ENCODE measurements around the gene DAP.

DAP gene

GRCh38 chr5:10709933-10710332 is 51.1 kb downstream of the DAP start:
- no peak for DNase-seq (ENCODE audit: low read depth)

GRCh38 chr5:10709409-10709808 is 51.6 kb downstream of the DAP start:
- no peak for DNase-seq (ENCODE audit: low read depth)

- no peak for DNase-seq (ENCODE audit: low read depth)
These were observed 52.7 kb downstream of the DAP start for GRCh38 chr5:10708189-10708944.

GRCh38 chr5:10707198-10708142 is 53.6 kb downstream of the DAP start:
- no peak for DNase-seq (ENCODE audit: low read depth)

GRCh38 chr5:10706326-10706725 is 54.7 kb downstream of the DAP start:
- DNase-seq (ENCODE audit: low read depth) = no peak

- no peak for DNase-seq (ENCODE audit: low read depth)
These were observed 55.3 kb downstream of the DAP start for GRCh38 chr5:10705747-10706146.

- DNase-seq (ENCODE audit: low read depth) = no peak
These were observed 55.9 kb downstream of the DAP start for GRCh38 chr5:10704949-10705621.

GRCh38 chr5:10703676-10704075 is 57.4 kb downstream of the DAP start:
- no peak for DNase-seq (ENCODE audit: low read depth)

- no peak for DNase-seq (ENCODE audit: low read depth)
These were observed 58.0 kb downstream of the DAP start for GRCh38 chr5:10702911-10703491.

GRCh38 chr5:10702040-10702629 is 58.9 kb downstream of the DAP start:
- peak; percentile 97 for DNase-seq (ENCODE audit: low read depth)

- DNase-seq (ENCODE audit: low read depth) = no peak
These were observed 59.4 kb downstream of the DAP start for GRCh38 chr5:10701567-10702039.

- DNase-seq (ENCODE audit: low read depth) = no peak
These were observed 60.5 kb downstream of the DAP start for GRCh38 chr5:10700516-10700915.

- DNase-seq (ENCODE audit: low read depth) = no peak
These were observed 61.0 kb downstream of the DAP start for GRCh38 chr5:10699987-10700386.

GRCh38 chr5:10699281-10699874 is 61.7 kb downstream of the DAP start:
- DNase-seq (ENCODE audit: low read depth) = no peak

- no peak for DNase-seq (ENCODE audit: low read depth)
These were observed 65.1 kb downstream of the DAP start for GRCh38 chr5:10695759-10696543.

GRCh38 chr5:10695055-10695649 is 65.9 kb downstream of the DAP start:
- DNase-seq (ENCODE audit: low read depth) = no peak

- peak; percentile 92 for DNase-seq (ENCODE audit: low read depth)
These were observed 68.9 kb downstream of the DAP start for GRCh38 chr5:10691826-10692785.
